Activated naive CD4-positive, alpha-beta T cell treated with anti-CD3 and anti-CD28 coated beads, Interleukin-2, amount 50 U/mL, for 16 hours (primary cell): ENCODE results near the gene GDF7.

Experiments
- DNase-seq: peaks from one replicate; pipeline ENCODE4 v3.0.0-alpha.2; 2020

Gene GDF7

GRCh38 chr2:20666304-20667150 lies at the start of gene GDF7:
Gene GDF7 (plus strand): TSS chr2:20667144. CDS start chr2:20667240, 96 bp downstream.
- peak; percentile 27 for DNase-seq

DNA sequence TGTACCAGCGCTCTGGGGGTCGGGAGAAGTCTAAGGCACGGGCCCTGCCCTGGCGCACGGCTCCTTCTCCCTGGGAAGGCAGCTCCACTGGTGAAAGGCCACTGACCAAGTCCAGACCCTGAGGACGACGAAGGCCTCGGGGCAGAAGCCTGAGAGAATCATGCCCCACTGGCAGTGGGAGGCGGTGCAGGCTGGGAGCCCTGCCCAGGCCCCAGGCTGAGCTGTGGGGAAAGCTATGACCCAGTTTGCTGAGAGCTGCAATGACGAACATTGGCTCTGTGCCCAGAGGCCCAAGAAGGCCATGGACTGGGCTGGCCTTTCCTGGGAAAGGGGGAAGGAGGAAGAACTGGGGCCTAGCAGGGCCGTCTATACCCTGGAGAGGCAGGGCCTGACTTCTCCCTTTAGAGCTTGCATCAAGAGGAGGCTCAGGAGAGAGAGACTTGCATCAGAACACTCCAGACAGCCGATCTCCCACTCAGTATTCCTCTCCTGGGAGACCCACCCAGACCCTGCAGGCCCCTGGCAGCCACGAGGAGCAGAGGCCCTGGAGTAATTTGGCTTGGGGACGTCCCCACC lies 49.0 kb upstream of the GDF7 start:
- no peak for DNase-seq

GRCh38 chr2:20618468-20618885 lies 48.5 kb upstream of the GDF7 start:
- no peak for DNase-seq

DNA sequence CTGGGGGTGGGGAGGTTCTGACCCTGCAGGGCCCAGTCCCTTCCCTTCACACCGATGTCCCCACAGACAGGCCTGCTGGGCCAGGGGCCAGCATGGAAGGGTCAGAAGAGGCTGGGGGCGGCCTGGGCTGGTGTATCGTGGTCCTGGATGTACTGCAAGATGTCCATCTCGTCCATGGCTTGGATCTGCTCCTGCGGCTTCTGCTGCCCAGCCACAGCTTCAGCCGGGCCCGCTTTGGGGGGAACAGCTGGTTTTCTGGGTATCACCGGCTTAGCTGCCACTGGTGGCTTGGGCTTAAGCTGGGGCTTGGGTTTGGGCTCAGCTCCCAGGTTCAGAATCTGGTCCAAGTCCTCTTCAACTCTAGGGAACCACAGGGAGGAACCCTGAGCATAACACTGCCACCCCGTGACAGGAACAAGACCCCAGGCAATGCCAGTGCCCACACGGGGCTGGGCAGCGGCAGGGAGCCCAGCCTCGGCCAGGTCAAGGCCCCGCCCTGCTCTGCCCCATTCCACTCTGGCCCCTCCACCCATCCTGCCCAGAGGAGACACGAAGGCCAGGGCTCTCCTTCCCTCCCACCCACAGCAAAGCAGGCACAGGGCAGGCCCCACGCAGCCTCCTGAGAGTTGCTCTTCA lies 47.9 kb upstream of the GDF7 start:
- DNase-seq = no peak

GRCh38 chr2:20619624-20620024 lies 47.3 kb upstream of the GDF7 start:
- DNase-seq = no peak

GRCh38 chr2:20620271-20620681 lies 46.7 kb upstream of the GDF7 start:
- DNase-seq = no peak

DNA sequence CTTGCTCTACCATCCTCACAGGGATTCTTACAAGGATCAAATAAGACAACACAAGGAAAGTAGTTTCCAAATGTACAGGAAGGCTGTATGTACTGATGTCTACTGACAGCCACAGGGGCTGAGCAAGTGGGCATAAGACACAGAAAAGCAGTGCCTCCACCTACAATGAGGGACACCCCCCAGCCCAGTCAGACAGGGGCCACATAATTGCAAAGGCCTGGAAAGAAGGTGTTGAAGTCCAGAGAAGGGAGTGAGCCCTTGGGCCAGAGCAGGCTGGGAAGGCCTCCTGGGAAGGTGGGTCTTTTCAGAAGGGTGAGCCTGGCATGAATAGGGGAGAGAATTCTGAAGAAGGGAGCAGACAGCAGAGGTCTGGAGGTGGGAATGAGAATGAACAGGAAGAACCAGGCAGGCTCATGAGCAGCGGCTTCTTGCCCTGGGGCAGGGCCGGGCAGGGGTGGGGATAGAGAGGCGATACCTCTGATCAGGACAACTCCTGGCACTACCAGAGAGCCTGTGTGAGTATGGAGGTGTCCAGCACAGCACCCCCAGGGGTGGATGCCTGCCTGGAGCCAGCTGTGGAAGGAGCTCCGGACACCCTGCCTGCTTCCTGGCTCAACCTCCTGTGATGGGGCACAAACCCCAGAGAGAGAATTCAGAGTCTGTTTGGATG lies 46.1 kb upstream of the GDF7 start:
- no peak for DNase-seq

DNA sequence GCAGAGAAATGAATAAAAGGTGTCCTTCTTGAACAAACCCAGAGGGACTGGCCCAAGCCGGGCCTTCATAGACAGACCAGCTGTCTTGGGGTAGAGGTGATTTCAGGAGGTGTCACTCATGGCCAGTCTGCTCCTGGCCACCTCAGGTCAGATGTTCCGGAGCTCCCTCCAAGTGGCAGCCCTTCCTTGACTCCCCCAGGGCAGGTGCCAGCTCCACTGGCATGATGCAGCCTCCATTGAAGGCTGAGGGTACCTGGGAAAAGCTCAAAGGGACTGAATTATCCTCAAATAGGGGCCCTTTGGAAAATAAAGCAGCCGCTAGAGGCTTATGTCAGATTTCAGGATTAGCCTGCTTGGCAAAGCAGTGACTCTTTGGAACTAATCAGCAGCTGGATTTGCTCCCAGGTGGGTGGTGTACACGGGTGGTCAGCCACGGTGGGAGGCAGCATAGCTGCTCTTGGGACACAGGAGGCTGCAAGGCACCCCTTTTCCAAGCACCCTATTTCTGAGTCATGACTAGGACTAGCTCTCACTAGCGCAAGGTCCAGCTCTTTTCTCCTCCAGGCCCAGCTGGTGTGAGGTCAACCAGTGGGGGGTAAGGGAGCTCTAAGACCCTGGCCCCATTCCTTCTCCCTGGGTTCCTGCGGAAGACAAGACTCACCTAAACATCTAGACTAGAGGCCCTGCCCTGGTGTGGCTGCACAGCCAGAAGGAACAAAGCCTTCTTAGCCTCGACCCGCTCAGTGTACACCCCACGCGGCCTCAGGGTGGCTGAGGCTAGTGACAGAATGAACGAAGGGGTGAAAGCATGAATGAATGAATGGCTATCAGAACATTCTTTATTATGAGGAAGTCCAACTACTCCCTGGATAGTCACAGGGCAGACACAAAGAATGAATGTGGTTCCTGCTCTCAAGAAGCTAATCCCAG lies 45.3 kb upstream of the GDF7 start:
- no peak for DNase-seq

DNA sequence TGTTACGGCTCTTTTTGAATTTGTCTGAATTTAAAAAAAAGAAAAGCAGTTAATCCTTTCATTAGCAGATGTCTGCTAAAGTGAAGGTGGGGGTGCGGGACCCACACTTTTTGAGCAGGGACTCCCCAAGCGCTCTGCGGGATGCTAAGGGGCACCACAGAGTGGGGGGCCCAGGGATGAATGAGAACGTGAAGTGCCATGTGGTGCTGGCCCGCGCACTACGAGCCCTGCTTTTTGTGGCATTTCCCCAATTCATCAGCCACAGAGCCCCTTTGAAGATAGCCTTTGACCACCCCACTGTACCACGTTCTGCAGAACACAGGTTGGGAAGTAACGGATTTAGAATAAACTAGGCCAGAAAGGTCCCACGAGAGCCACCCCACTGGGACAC lies 44.7 kb upstream of the GDF7 start:
- no peak for DNase-seq

GRCh38 chr2:20622731-20623130 lies 44.2 kb upstream of the GDF7 start:
- DNase-seq = no peak

DNA sequence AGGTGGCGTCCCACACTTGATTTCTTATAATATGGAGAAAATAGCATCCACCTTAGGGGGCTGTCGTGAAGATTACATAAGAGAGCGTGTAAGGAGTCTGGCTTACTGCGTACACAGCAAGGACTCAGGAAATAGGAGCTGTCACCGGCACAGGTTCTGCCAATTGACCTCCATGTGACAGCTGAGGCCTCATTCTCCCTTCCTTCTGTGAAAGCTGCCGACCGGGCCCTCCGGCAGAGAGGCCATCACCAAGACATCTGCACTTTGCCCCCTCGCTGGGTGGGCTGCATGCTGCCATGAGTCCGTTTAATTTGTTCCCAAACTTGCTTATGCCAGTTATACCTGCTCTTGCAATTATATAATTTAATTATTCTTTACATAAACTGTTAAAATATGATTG lies 43.7 kb upstream of the GDF7 start:
- DNase-seq = no peak

GRCh38 chr2:20623741-20624155 lies 43.2 kb upstream of the GDF7 start:
- DNase-seq = no peak

DNA sequence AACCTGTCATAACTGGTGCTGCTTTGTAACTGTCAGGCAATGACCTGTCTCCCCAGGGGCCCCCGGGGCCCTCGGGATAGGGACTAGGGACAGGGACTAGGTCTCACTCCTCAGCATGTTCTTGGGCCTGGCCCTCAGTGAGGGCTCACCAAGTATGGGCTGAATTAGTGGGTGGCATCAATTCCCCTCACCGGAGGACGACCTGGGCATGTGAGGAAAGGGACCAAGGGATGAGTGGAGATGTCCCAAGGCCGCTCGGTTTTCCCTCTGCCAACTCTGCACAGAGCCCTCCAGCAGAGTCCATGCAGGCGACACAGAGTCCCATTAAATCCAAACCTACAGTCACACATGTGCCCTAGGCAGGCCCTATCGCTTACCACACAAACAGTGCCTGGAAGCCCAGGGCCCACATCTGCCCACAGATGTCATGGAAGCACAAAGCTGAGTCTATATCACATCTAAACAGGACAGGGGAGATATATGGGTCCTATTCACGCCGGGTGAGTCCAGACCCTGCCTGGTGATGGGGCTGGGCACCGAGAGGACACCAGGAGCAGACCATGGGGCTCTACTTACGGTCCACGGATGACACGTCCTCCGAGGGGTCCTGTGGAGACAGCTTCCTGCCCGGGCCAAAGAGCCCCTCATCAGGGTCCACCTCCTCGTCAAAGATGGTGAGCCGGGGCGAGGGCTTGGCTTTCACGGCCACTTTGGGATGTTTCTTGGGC lies 42.6 kb upstream of the GDF7 start:
- no peak for DNase-seq

DNA sequence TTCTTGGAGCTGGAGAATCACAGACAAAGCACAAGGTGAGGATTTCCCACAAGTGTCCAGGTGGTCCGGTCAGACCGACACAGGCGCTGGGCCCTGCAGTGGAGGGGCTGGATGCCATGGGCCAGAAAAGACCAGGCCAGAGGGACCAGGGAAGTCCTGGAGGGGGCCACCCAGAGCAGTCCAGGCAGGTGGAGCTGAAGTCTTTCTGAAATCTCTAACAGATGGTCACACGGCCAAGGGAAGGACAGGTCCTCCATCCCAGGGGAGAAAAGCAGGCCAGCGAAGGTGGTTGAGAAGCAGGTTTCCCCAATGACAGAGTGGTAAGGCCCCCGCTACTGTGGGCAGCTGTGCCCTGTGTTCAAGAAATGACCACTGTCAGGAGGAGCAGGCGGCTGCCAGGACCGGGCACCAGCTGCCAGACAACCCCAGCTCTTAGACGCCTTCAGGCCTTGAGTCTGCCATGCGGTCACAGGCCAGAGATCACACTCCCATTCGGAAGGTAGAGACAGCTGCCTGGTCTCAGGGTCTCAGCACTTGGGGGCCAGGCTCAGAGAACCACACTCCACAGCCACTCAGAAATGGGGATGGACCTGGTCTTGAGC lies 42.0 kb upstream of the GDF7 start:
- DNase-seq = no peak

DNA sequence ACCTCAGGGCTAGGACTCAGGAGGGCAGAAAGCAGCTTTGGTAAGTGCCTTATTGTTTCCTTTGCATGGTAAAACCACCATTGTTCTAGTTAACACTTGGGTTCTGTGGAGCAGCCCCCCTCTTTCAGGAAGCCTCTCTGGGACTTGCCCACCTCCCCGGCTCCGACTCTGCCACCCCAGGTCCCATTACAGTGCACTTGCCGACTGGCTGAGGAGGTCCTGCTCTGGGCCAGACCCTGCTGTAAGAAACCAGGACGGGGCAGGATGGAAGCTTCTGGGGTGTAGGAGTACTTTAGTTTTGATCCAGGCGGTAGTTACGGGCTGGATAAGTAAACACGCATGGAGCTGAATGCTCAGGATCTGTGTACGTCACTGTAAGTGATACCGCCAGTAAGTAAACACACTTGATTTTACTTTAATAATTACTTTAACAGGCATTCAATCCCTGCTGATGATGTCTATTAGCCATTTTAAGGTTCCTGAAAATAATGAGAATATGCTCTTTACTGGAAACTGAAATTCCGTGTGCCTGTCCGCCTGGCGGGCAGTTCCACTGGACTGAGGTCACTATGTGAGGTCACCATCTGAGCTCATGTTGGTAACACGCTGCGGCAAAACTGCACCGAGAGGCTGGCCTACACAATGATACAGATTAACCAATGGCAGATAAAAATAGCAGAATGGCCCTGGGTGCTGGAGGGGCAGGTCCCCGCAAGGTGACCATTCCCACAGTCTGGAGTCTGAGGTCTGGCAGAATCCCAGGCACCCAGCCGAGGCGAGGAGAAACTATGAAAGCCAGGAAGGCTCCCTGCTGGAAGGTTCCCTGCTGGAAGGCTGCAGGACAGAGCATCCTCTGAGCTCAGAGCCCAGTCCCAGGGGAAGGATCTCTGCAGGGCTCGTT lies 41.2 kb upstream of the GDF7 start:
- DNase-seq = no peak

DNA sequence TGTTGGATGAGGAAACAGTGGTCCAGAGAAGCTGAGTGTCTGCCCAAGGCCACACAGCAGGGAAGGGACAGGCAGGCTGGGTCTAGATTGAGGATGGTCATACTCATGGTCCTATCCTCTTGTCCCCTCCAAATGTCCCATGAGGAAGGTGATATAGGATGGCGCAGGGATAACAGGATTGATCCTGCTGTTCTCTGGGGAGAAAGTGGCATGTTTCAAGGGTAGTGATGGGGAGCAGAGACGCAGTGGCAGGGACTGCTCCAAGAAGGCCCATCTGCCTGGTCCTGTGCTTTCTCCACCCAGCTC lies 40.6 kb upstream of the GDF7 start:
- DNase-seq = no peak

DNA sequence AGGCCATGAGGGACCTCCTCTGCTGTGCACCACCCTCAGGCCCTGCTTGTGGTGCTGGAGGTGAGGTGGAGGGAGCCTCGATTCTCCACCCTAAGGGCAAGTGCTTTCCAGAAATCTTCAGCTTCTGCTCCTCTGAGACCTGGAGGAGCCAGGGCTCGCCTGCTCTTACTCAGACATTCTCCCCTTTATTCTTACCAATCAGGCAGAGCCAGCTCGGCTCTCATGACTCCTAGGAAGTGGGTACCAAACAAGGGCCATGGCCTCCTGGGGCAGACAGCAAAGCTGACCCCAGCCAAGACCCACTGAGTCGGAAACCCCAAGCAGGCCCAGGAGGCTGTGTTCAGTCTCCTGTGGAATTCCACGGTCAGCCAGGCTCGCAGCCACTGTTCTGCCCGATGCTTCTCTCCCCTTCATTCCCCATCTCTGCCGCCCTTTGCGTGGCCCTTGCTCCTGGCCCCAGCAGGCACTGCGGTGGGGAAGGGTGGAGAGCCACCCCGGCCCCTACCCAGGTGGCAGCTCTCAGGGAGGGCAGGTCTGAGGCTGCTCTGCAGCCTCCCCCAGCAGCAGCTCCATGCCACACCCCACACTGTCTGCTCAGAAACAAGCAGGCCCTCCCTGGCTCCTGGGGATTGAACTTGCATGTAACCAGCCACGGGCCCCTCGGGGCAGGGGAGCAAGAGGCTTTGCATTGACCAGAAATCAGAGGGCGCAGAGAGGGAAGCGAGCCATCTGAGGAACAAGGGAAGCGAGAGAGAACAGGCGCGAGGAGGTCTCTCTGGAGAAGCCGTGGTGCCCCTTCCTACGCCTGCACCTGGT lies 40.0 kb upstream of the GDF7 start:
- no peak for DNase-seq

GRCh38 chr2:20627712-20628380 lies 39.1 kb upstream of the GDF7 start:
- DNase-seq = no peak

GRCh38 chr2:20629181-20629580 lies 37.8 kb upstream of the GDF7 start:
- DNase-seq = no peak
